Mammary microvascular endothelial cell (primary cell): ENCODE measurements around the gene HSPB7. TPM values are rescaled to one million over a fixed set of nuclear protein-coding genes. Genes with fewer than 3 reads are reported as not detected.

ENCODE experiments used
- total RNA-seq: library from RNA; depleted of rRNA; stranded (reverse); fragments of >200 nt; gene quantifications from 2 replicates; pipeline ENCODE4 v1.2.3, GENCODE V29; 2015

HSPB7 gene
- total RNA-seq: not detected in 2 replicates

DNA sequence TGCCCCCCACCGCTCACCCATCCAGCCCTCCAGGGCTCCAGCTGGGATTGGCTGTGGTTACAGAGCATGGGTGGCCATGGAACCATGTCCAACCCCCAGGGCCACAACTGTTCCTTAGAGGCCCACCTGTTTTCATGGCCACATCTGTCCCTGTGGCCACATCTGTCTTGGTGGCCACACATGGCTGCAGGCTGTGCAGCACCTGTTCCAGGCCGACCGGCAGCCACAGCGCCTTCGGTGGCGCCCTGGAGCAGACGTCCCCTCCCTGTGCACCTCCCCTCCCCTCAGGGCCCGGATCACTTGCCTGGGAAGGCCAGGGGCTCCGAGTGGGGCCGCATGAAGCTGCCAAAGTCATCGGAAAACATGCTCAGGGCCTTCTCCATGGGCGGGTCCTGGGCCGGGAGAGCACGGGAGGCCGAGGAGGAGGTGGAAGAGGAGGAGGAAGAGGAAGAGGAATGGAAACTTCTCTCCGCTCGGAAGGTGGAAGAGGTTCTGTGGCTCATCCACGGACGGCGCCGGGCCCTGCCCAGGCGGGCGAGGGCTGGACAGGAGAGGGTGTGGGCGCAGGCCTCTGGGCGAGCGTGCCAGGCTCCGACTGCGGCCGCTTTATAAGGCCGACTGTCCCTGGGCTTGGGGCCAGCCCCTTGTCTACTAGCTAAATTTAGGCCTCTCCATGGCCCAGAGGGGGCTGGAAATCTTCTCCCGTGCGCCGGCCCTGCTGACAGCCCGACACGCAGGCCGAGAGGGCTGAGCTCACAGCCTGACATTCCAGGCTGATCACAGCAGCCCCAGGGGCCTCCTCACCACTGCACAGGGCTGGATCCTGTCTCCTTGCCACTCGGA is at the start of gene HSPB7:
Gene HSPB7 (minus strand): TSS at position 583 of the 843 bp plus-strand sequence. CDS start 80 bp downstream, at position 503.

DNA sequence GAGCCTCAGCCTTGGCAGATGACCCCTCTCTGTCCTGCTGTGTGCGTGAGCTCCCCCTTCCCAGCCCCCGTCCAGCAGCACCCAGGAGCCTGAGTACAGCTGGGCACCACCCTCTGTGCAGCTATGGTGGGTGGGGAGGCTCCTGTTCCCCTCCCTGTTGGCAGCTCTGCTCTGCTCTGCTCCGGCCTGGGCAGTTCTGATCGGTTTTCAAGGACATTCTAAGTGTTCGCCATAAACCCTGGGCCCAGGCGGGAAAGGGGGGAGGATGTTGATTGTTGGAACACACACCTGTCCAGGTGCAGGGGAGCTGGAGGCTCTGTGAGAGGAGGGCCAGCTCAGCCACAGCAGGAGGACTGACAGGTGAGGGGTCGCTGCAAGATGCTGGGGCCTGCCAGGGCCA is 25.7 kb upstream of the HSPB7 start, which contains the start of gene CLCNKB:
Gene CLCNKB (plus strand): TSS at position 262 of the 400 bp plus-strand sequence. CDS start 711 bp downstream, outside the sequence.

GRCh38 chr1:16021681-16022080 is 3.8 kb upstream of the HSPB7 start, which contains the start of gene CLCNKA:
CLCNKA (plus strand) TSS chr1:16022036; CDS start chr1:16022620, 584 bp downstream.

DNA sequence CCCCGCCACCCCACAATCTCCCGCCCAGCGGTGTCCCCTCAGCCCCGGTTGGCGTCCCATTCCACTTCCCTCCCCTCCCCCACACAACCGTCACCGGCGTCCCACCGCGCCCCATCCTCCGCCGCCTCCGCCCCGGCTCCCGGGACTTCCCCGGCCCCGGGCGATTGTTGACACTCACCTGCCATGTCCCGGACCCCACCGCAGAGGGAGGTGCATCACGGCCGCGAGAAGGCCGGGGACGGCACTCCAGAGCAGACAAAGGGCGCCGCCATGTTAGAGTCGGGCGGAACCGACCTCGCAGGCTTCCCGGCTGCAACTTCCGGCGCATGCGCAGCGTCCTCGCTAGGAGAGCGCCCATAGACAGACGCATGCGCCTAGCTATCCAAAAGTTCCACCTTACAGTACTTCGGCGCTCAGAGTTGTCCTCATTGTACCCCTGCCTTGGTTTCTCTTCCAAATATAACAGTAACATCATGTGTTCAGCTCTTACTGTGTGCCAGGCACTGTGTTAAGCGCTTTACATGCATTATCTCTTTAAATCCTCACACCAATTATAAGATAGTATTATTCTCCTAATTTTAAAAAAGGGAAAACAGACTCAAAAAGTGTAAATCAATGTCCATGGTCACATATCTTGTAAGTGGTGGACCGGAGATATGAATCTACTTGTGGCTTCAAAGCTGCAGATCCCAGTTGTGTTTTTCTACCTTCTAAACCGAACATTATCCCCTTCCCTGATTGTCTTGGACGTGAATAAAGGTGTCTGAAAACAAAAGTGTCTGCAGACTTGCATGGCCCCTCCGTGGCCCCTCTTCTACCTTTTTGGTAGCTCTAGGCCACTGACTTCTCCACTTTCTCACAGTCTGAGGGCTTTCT is 41.8 kb downstream of the HSPB7 start, which contains the start of gene ZBTB17:
Gene ZBTB17 (minus strand): TSS at position 297 of the 876 bp plus-strand sequence. CDS start 27,606 bp downstream, outside the sequence.

Other genes with a start within 250 kb of the HSPB7 start
- 1.5 TPM in 2 replicates for gene UQCRHL, start 210.4 kb downstream of the HSPB7 start, total RNA-seq
- 12.6 and 15.8 TPM in 2 replicates for gene SPEN, start 170.3 kb downstream of the HSPB7 start, total RNA-seq
- 20.6 and 26.9 TPM in 2 replicates for gene ZBTB17, start 41.9 kb downstream of the HSPB7 start, total RNA-seq
- gene SRARP, start 13.8 kb downstream of the HSPB7 start, total RNA-seq: not detected in 2 replicates
- gene CLCNKA, start 4.0 kb upstream of the HSPB7 start, total RNA-seq: not detected in 2 replicates
- not detected in 2 replicates for gene CLCNKB, start 25.7 kb upstream of the HSPB7 start, total RNA-seq
- gene FAM131C, start 55.6 kb upstream of the HSPB7 start, total RNA-seq: 0.10 and 1.3 TPM in 2 replicates
- 145 and 153 TPM in 2 replicates for gene EPHA2, start 138.0 kb upstream of the HSPB7 start, total RNA-seq
- gene ARHGEF19, start 194.6 kb upstream of the HSPB7 start, total RNA-seq: 3.0 and 4.8 TPM in 2 replicates
- 1.6 and 1.7 TPM in 2 replicates for gene CPLANE2, start 219.1 kb upstream of the HSPB7 start, total RNA-seq